Karpas-422 (cell line): ENCODE measurements around the gene GP2. TPM values are rescaled to one million over a fixed set of nuclear protein-coding genes. Genes with fewer than 3 reads are reported as not detected.

Source experiments
- DNase-seq: peaks from one replicate; pipeline ENCODE4 v3.0.0-alpha.2; 2015
- H2AFZ ChIP-seq: fragments of 200-600 bp; sonication (generic); 2 replicates; pipeline ENCODE4 v1.6.1; 2014; ENCODE audit warnings: antibody characterized with exemption, low read length, mixed read lengths
- H3K27ac ChIP-seq: fragments of 200-600 bp; sonication (generic); 2 replicates; pipeline ENCODE4 v1.5.1; 2014; ENCODE audit warnings: mild to moderate bottlenecking, low read length, moderate library complexity
- H3K27me3 ChIP-seq: fragments of 200-600 bp; sonication (generic); 2 replicates; pipeline ENCODE4 v1.6.1; 2014; ENCODE audit warnings: low read length, mixed read lengths
- H3K36me3 ChIP-seq: fragments of 200-600 bp; sonication (generic); 2 replicates; pipeline ENCODE4 v1.6.1; 2014; ENCODE audit warnings: low read length, mixed read lengths; ENCODE audit not compliant: insufficient read depth
- H3K4me1 ChIP-seq: fragments of 200-600 bp; sonication (generic); 2 replicates; pipeline ENCODE4 v1.6.1; 2014; ENCODE audit warnings: mild to moderate bottlenecking, low read length, mixed read lengths
- H3K4me2 ChIP-seq: fragments of 200-600 bp; sonication (generic); 2 replicates; pipeline ENCODE4 v1.6.1; 2014; ENCODE audit warnings: low read length, low read depth, mild to moderate bottlenecking; ENCODE audit not compliant: poor library complexity, severe bottlenecking
- H3K4me3 ChIP-seq: fragments of 200-600 bp; sonication (generic); 2 replicates; pipeline ENCODE4 v1.5.1; 2014; ENCODE audit warnings: mild to moderate bottlenecking, antibody characterized with exemption, low read length, mixed read lengths
- H3K79me2 ChIP-seq: fragments of 200-600 bp; sonication (generic); 2 replicates; pipeline ENCODE4 v1.6.1; 2014; ENCODE audit warnings: mild to moderate bottlenecking, low read length, mixed read lengths
- H3K9ac ChIP-seq: fragments of 200-600 bp; sonication (generic); 2 replicates; pipeline ENCODE4 v1.6.0; 2014; ENCODE audit warnings: low read length
- H3K9me2 ChIP-seq: fragments of 200-600 bp; sonication (generic), shearing (Covaris generic); replicated peaks from 2 replicates; pipeline ENCODE4 v1.6.0; 2014; ENCODE audit warnings: mild to moderate bottlenecking, low read length, moderate library complexity; ENCODE audit not compliant: insufficient read depth
- H3K9me3 ChIP-seq: fragments of 300-700, 200-600 bp; sonication (generic); 2 replicates; pipeline ENCODE4 v1.6.1; 2014; ENCODE audit warnings: low read length, mixed read lengths
- H4K20me1 ChIP-seq: fragments of 200-600 bp; sonication (generic); 2 replicates; pipeline ENCODE4 v1.6.1; 2014; ENCODE audit warnings: mild to moderate bottlenecking, antibody characterized with exemption, low read length, low read depth; ENCODE audit not compliant: insufficient read depth
- total RNA-seq: library from RNA; depleted of rRNA; stranded (reverse); fragments of >200 nt; shearing (Covaris generic); gene quantifications from 2 replicates; pipeline ENCODE4 v1.2.3, GENCODE V29; 2014; ENCODE audit warnings: low replicate concordance

GP2 gene
- total RNA-seq, 1 experiment from 2014 or later: not detected

DNA sequence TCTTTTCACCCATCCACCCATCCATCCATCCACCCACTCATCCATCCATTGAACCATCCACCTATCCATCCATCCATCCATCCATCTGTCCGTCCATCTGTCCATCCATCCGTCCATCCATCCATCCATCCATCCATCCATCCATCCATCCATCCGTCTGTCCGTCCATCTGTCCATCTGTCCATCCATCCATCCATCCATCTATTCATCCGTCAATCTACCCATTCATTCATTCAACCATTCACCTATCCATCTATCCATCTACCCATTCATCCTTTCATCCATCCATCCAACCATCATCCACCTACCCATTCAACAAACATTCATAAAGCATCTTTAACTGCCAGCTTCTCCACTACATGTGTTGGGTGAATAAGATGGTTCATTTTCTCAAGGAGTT is 28.9 kb downstream of the GP2 start:
- Histone ChIP-seq H3K9me2 (no peaks in the 10 kb centered on the region), H3K27ac (no peak overlapping the region), H3K9me3 (no peaks in the 10 kb centered on the region), H3K36me3 (no peaks in the 10 kb centered on the region), H2AFZ (no peak overlapping the region), H3K4me3 (no peak overlapping the region), H3K27me3 (no peaks in the 10 kb centered on the region), H3K4me2 (no peak overlapping the region), H3K9ac (no peak overlapping the region), H3K4me1 (no peaks in the 10 kb centered on the region), H4K20me1 (no peaks in the 10 kb centered on the region), H3K79me2 (no peaks in the 10 kb centered on the region)
- DNase-seq: no peak

GRCh38 chr16:20291208-20292206 is 35.8 kb downstream of the GP2 start:
- Histone ChIP-seq H3K9ac (no peak overlapping the region), H3K27me3 (no peaks in the 10 kb centered on the region), H3K4me3 (no peak overlapping the region), H3K27ac (no peak overlapping the region), H3K9me2 (no peaks in the 10 kb centered on the region), H3K4me2 (no peak overlapping the region), H3K79me2 (no peaks in the 10 kb centered on the region), H2AFZ (no peak overlapping the region), H3K4me1 (no peaks in the 10 kb centered on the region), H3K9me3 (no peaks in the 10 kb centered on the region), H4K20me1 (no peaks in the 10 kb centered on the region), H3K36me3 (no peaks in the 10 kb centered on the region)
- DNase-seq: no peak

- no peaks in the 10 kb centered on the region for H3K9me3 ChIP-seq
- no peaks in the 10 kb centered on the region for H3K9me2 ChIP-seq
- no peak overlapping the region for H3K4me2 ChIP-seq
- H3K27me3 ChIP-seq: no peaks in the 10 kb centered on the region
- H3K79me2 ChIP-seq: no peaks in the 10 kb centered on the region
- H2AFZ ChIP-seq: no peak overlapping the region
- H3K4me1 ChIP-seq: no peaks in the 10 kb centered on the region
- no peak overlapping the region for H3K27ac ChIP-seq
- no peak for DNase-seq
- no peak overlapping the region for H3K4me3 ChIP-seq
- H3K36me3 ChIP-seq: no peaks in the 10 kb centered on the region
- H4K20me1 ChIP-seq: no peaks in the 10 kb centered on the region
- no peak overlapping the region for H3K9ac ChIP-seq
Observed at GRCh38 chr16:20289571-20289970, 37.7 kb downstream of the GP2 start.

DNA sequence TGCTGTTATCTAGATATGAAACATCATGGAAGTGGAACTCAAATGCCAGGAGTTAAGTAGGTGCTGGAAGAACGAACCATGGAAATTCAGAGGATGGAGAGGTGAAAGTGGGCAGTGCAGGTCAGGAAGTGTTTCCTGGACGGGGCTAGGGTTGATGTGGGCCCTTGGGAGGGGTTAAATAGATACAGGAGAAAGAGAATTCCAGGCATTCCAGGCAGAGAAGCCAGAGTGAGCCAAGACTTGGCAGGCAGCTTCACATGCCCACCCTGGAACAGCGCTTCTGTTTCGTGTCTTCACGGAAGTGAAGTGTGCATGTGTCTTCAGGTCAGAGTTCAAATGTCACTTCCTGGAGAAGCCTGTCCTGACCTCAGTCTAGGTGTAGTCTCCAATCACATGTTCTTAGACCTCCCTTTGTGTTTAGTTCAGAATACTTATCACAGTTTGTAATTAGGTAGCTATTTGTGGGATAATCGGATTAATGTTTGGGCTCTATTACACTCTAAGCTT is 41.3 kb downstream of the GP2 start:
- Histone ChIP-seq H4K20me1 (no peaks in the 10 kb centered on the region), H3K9me3 (no peaks in the 10 kb centered on the region), H2AFZ (no peak overlapping the region), H3K9ac (no peak overlapping the region), H3K4me3 (no peak overlapping the region), H3K9me2 (no peaks in the 10 kb centered on the region), H3K4me1 (no peaks in the 10 kb centered on the region), H3K27me3 (no peaks in the 10 kb centered on the region), H3K27ac (no peak overlapping the region), H3K4me2 (no peak overlapping the region), H3K79me2 (no peaks in the 10 kb centered on the region), H3K36me3 (no peaks in the 10 kb centered on the region)
- DNase-seq: no peak

- H4K20me1 ChIP-seq: no peaks in the 10 kb centered on the region
- no peak overlapping the region for H3K4me2 ChIP-seq
- H3K9me2 ChIP-seq: no peaks in the 10 kb centered on the region
- H3K9ac ChIP-seq: no peak overlapping the region
- no peaks in the 10 kb centered on the region for H3K79me2 ChIP-seq
- H3K27me3 ChIP-seq: no peaks in the 10 kb centered on the region
- H3K36me3 ChIP-seq: no peaks in the 10 kb centered on the region
- no peak overlapping the region for H3K27ac ChIP-seq
- no peak overlapping the region for H2AFZ ChIP-seq
- H3K4me1 ChIP-seq: no peaks in the 10 kb centered on the region
- no peaks in the 10 kb centered on the region for H3K9me3 ChIP-seq
- H3K4me3 ChIP-seq: no peak overlapping the region
- DNase-seq: no peak
Observed at GRCh38 chr16:20280259-20280658, 47.1 kb downstream of the GP2 start.

DNA sequence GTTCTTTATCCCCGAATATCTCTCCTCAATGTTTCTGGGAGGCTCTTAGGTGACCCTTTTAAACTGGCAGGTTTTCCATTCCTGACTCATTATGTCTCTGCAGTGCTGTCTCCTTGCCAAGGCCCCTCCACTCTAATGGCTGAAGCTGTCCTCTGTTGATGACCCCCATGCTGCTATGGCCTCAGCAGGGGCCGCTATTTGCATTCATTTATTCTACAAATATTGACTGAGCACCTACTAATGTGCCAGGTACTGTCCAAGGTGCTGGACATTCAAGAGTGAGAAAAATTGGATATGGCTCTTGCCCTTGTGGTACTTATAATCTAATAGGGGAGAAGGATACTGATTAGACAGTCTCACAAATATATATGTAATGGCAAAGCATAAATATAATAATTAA is 55.4 kb downstream of the GP2 start:
- Histone ChIP-seq H3K79me2 (no peaks in the 10 kb centered on the region), H3K4me2 (no peak overlapping the region), H3K36me3 (no peaks in the 10 kb centered on the region), H4K20me1 (no peaks in the 10 kb centered on the region), H3K4me1 (no peaks in the 10 kb centered on the region), H3K27ac (no peak overlapping the region), H3K9me3 (no peaks in the 10 kb centered on the region), H3K9me2 (no peaks in the 10 kb centered on the region), H2AFZ (no peak overlapping the region), H3K4me3 (no peak overlapping the region), H3K9ac (no peak overlapping the region), H3K27me3 (no peaks in the 10 kb centered on the region)
- no peak for DNase-seq

- DNase-seq: no peak
Observed at GRCh38 chr16:20268409-20268808, 58.9 kb downstream of the GP2 start.

DNA sequence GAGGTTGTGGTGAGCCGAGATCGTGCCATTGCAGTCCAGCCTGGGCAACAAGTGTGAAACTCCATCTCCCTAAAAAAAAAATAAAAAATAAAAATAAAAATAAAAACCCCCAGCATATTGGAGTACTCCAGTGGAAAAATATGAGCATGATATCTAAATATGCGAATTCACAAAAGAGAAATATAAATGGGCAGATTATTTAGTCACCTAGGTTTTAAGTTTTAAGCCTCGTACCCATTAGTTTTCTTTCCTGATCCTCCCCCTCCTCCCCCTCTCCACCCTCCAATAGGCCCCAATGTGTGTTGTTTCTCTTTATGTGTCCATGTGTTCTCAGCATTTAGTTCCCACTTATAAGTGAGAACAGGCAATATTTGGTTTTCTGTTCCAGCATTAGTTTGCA is 62.3 kb downstream of the GP2 start:
- H3K4me2 ChIP-seq: no peak overlapping the region
- no peak overlapping the region for H3K4me3 ChIP-seq
- DNase-seq: no peak
- no peaks in the 10 kb centered on the region for H4K20me1 ChIP-seq
- H3K27ac ChIP-seq: no peak overlapping the region
- H3K36me3 ChIP-seq: no peaks in the 10 kb centered on the region
- H3K27me3 ChIP-seq: no peaks in the 10 kb centered on the region
- no peak overlapping the region for H2AFZ ChIP-seq
- no peaks in the 10 kb centered on the region for H3K9me3 ChIP-seq
- H3K79me2 ChIP-seq: no peaks in the 10 kb centered on the region
- H3K9me2 ChIP-seq: no peaks in the 10 kb centered on the region
- no peaks in the 10 kb centered on the region for H3K4me1 ChIP-seq
- H3K9ac ChIP-seq: no peak overlapping the region

More at GRCh38 chr16:20268409-20268808, 58.9 kb downstream of the GP2 start:
- Histone ChIP-seq H3K9me3 (no peaks in the 10 kb centered on the region), H3K9ac (no peak overlapping the region), H3K4me2 (no peak overlapping the region), H3K36me3 (no peaks in the 10 kb centered on the region), H3K27me3 (no peaks in the 10 kb centered on the region), H3K4me1 (no peaks in the 10 kb centered on the region), H3K79me2 (no peaks in the 10 kb centered on the region), H2AFZ (no peak overlapping the region), H3K9me2 (no peaks in the 10 kb centered on the region), H3K4me3 (no peak overlapping the region), H3K27ac (no peak overlapping the region), H4K20me1 (no peaks in the 10 kb centered on the region)
